Left lung (tissue), 10 donors: ENCODE results near the gene PDZD4. TPM values are rescaled to one million over a fixed set of nuclear protein-coding genes. Genes with fewer than 3 reads are reported as not detected.

ENCODE experiments used
- ATAC-seq: fragments of 200-7000 bp; cut with Tn5 transposase; one replicate; pipeline ENCODE4 v1.9.1; 2020; ENCODE audit warnings: moderate library complexity
- DNase-seq, 4 donors: peaks; one replicate each; pipeline ENCODE4 v3.0.0-alpha.2; 2013 to 2020
- H3K27ac ChIP-seq, 2 donors: fragments of 200-600 bp; sonication (generic) in 1 of 2; one replicate each; pipeline versions ENCODE4 v1.5.0 to v1.8.0; 2020 to 2021
- H3K27me3 ChIP-seq, 2 donors: fragments of 200-600 bp; sonication (generic) in 1 of 2; one replicate each; pipeline versions ENCODE4 v1.5.0 to v1.8.0; 2020 to 2021
- H3K36me3 ChIP-seq, 2 donors: fragments of 200-600 bp; sonication (generic) in 1 of 2; one replicate each; pipeline versions ENCODE4 v1.5.0 to v1.8.0; 2020 to 2021
- H3K4me1 ChIP-seq, 2 donors: fragments of 200-600 bp; one replicate each; pipeline ENCODE4 v1.8.0; 2021
- H3K4me3 ChIP-seq, 2 donors: fragments of 200-600 bp; sonication (generic) in 1 of 2; one replicate each; pipeline versions ENCODE4 v1.5.0 to v1.8.0; 2020 to 2021; ENCODE audit warnings: mild to moderate bottlenecking in 1 of 2
- H3K9me3 ChIP-seq, 2 donors: fragments of 200-600 bp; sonication (generic) in 1 of 2; one replicate each; pipeline versions ENCODE4 v1.5.0 to v1.8.0; 2020 to 2021
- intact Hi-C, 2 donors: fragments of 100-400 bp; cut with DNase I; formaldehyde crosslinking; loops; one replicate each; pipeline versions ENCODE4 v1.11.2 to v1.14.2; 2022
- polyA plus RNA-seq, 6 donors: library from polyadenylated mRNA; unstranded; fragments of 120-200 nt; gene quantifications; one replicate each; pipeline ENCODE4 v1.2.1, GENCODE V29; 2013; ENCODE audit not compliant: insufficient read length in 6 of 6
- total RNA-seq, 2 donors: library from RNA; stranded (reverse); fragmentation: NEBNext Ultra II Directional; extraction: Animal tissue kit (Norgen Biotek cat#: 25700); gene quantifications; one replicate each; pipeline ENCODE4 v1.2.1, GENCODE V29; 2021
- TF ChIP-seq, protein P1 (sequence below), 2 donors: fragments of 200-600 bp; sonication (generic) in 1 of 2; IDR thresholded peaks; one replicate each; pipeline versions ENCODE4 v1.5.0 to v1.8.0; 2021; ENCODE audit warnings: antibody characterized with exemption in 2 of 2
- donor health status: DM: no; HTN: yes; CAD: no.
- donor health status: DM: no; HTN: no; CAD: no.

PDZD4 gene
- total and polyA plus RNA-seq, 8 donors = 2.3 to 13.7 (median 10.3) TPM

DNA sequence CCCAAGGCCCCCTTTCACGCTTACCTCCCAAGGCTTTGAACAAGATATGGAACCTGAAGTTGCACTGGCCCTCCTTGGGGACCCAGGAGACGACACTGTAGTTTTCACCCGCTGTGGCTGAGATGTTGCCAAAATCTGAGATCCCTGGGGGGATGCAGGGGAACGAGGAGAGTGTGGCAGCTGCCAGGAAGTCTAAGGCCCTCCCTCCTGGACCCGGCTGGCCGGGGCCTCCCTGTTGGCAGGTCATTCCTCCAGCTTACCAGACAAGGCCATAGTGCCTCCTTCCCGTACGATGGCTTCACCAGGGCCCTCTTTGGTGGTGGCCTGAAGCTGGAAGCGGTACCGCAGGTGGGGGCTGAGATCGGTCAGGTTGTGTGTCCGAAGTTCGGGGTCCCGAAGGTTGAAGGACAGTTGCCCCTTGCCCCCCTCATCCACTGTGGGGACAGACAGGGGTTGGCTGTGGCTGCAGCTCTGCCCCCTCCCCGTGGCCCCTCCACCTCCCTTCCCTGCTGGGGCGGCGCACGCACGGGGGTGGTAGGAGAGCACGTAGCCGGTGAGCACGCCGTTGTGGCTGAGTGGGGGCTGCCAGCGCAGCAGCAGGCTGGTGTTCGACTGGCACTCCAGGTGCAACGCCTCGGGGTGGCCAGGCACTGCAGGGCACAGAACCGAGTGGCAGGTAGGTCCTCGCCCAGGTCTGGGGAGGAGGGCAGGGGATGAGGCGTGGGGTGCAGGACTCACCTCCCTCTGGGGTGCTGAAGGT lies 34.4 kb upstream of the PDZD4 start:
- intact Hi-C loops = no loop called here
- Histone ChIP-seq H3K4me1 (no peaks in the 10 kb centered on the region), H3K27ac (no peak overlapping the region), H3K4me3 (no peak overlapping the region), H3K36me3 (no peaks in the 10 kb centered on the region), H3K9me3 (no peaks in the 10 kb centered on the region), H3K27me3 (peaks cover 0 to 22% of the 10 kb centered on the region in 2 donors)
- ATAC-seq (no peak), DNase-seq (no peak)
- TF ChIP-seq, protein P1, sequence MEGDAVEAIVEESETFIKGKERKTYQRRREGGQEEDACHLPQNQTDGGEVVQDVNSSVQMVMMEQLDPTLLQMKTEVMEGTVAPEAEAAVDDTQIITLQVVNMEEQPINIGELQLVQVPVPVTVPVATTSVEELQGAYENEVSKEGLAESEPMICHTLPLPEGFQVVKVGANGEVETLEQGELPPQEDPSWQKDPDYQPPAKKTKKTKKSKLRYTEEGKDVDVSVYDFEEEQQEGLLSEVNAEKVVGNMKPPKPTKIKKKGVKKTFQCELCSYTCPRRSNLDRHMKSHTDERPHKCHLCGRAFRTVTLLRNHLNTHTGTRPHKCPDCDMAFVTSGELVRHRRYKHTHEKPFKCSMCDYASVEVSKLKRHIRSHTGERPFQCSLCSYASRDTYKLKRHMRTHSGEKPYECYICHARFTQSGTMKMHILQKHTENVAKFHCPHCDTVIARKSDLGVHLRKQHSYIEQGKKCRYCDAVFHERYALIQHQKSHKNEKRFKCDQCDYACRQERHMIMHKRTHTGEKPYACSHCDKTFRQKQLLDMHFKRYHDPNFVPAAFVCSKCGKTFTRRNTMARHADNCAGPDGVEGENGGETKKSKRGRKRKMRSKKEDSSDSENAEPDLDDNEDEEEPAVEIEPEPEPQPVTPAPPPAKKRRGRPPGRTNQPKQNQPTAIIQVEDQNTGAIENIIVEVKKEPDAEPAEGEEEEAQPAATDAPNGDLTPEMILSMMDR (IDR thresholded peaks at IDR 0.05) = no peak

DNA sequence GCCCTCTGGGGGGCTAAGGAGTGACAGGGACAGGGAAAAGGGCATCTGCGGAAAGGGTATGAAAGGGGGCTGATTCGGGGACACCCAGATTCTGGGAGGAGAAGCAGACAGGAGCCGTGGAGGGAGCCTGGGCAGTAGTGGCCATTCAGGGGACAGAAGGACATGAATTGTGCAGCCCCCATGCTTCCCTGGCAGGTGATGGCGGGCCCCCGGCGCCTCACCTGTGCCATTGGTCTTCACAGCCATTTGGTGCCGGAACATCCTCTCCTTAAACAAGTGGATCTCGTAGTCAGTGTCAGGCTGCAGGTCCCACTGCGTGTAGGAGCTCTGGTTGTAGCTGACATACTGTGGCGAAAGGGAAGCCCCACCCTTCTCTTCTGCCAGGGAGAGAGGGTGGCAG lies 33.8 kb upstream of the PDZD4 start:
- no peak for DNase-seq
- ATAC-seq = no peak
- TF ChIP-seq, protein P1 (IDR thresholded peaks at IDR 0.05) = no peak
- Histone ChIP-seq H3K27me3 (peaks cover 0 to 21% of the 10 kb centered on the region in 2 donors), H3K4me1 (no peaks in the 10 kb centered on the region), H3K36me3 (no peaks in the 10 kb centered on the region), H3K4me3 (no peak overlapping the region), H3K27ac (no peak overlapping the region), H3K9me3 (no peaks in the 10 kb centered on the region)
- intact Hi-C loops = no loop called here

DNA sequence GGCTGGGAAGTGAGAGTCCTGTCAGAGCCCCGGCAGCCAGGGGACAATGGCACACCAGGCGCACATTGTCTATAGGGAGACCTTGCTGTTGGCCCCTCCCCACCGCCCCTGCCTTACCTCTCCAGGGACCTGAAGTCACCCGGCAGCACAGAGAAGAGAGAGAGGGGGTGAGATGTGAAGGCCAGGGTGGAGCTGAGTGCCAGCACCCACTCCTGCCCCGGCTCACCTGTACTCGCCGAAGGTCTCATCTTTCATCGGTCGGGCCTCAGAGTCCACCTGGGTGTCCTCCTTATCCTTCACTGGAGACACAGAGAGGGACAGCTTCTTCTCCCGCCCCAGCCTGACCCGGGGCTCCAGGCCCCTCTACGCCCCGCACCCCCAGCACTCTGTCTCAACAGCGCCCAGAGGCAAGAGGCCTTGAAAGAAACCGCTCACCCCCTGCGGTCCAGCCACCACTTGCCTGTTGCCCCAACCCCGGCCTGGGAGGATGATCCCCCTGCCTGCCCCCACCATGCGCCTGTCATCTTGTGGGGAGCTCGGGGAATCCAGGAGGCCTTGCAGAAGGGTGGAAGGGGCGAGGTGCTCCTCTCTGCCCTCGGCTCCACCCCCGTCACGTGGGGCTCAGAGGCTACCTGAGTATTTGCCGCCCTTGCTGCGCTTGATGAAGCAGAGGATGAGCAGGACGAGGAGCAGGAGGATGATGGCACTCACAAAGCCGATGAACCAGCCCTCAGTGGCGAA lies 33.1 kb upstream of the PDZD4 start:
- intact Hi-C loops = no loop called here
- ATAC-seq (no peak), DNase-seq (no peak)
- TF ChIP-seq, protein P1 (IDR thresholded peaks at IDR 0.05) = no peak
- H3K36me3 ChIP-seq = no peaks in the 10 kb centered on the region
- no peaks in the 10 kb centered on the region for H3K4me1 ChIP-seq
- H3K27me3 ChIP-seq = peaks cover 0 to 21% of the 10 kb centered on the region in 2 donors
- no peak overlapping the region for H3K4me3 ChIP-seq
- no peaks in the 10 kb centered on the region for H3K9me3 ChIP-seq
- no peak overlapping the region for H3K27ac ChIP-seq

DNA sequence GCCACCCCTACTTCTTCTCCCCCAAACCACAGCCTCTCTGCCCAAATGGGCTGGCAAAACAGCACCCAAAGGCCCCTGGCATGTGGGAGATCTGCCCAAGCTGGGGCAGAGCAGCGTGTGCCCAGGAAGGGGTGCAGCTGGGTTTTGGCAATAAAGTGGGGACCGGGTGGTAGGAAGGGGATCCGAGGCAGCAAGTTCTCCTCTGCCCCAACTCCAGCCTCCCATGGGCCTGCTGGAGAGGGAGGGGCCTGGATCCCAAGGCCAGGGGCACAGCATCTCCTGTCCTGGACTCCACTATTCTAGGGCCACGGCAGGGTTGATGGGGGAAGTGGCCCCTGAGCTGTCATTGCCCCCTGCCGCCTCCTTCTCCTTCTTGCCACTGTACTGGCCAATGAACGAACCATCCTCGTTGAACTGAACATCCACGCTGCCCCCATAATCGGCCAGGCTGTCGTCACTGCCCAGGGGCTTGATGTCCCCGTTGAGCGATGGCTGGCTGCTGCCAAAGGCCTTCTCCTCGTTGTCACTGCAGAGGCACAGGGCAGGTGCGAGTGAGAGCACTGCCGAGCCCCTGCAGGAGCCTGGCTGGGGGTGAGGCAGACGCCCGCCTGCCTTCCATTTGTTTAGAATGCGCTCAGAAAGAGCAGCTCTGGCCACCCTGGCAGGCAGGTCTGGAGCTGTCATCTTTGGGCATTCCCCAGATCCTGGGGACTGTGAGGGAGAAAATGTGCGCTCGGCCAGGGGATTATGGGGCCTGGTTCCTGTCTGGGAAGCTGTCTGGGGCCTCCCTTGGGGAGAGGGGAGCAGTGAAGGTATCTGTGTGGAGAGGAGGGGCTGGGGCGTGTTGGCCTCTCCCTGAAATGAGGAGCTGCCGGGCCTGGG lies 32.3 kb upstream of the PDZD4 start:
- TF ChIP-seq, protein P1 (IDR thresholded peaks at IDR 0.05) = no peak
- H3K4me1 ChIP-seq = no peaks in the 10 kb centered on the region
- intact Hi-C loops = no loop called here
- ATAC-seq (no peak), DNase-seq (no peak)
- no peaks in the 10 kb centered on the region for H3K36me3 ChIP-seq
- H3K27me3 ChIP-seq = peaks cover 0 to 21% of the 10 kb centered on the region in 2 donors
- no peaks in the 10 kb centered on the region for H3K9me3 ChIP-seq
- no peak overlapping the region for H3K27ac ChIP-seq
- no peak overlapping the region for H3K4me3 ChIP-seq
